Activated CD4-positive, alpha-beta memory T cell treated with anti-CD3 and anti-CD28 coated beads, Interleukin-2, amount 10 ng/mL, durations not matched to agents 7 days and 5 days (primary cell): ENCODE results near the gene STEEP1. TPM values are rescaled to one million over a fixed set of nuclear protein-coding genes. Genes with fewer than 3 reads are reported as not detected.
"Not testable (repeated sequence)": the region's sequence is repeated elsewhere in the genome, so short reads cannot be mapped to it uniquely, and the experiment has no call there.

ENCODE experiments used
- CTCF ChIA-PET: fragments of 350-600 bp; sonication (Branson Sonifier 250); formaldehyde crosslinking; loops from one replicate; lab custom pipeline; 2021; ENCODE audit warnings: antibody characterized with exemption, inconsistent platforms; lab: Charles Lee
- POLR2A ChIA-PET: fragments of 350-600 bp; sonication (Branson Sonifier 250); formaldehyde crosslinking; loops from one replicate; lab custom pipeline; 2021; ENCODE audit warnings: antibody characterized with exemption; lab: Charles Lee
- DNase-seq: peaks from one replicate; pipeline ENCODE4 v3.0.0-alpha.2; 2020
- H3K27ac Mint-ChIP-seq: one replicate; pipeline ENCODE4 v1.8.0; 2021; ENCODE audit warnings: mild to moderate bottlenecking, mixed read lengths
- H3K27me3 Mint-ChIP-seq: one replicate; pipeline ENCODE4 v1.8.0; 2021; ENCODE audit warnings: mixed read lengths
- H3K36me3 Mint-ChIP-seq: one replicate; pipeline ENCODE4 v1.8.0; 2021; ENCODE audit warnings: low read depth, mixed read lengths
- H3K4me1 Mint-ChIP-seq: one replicate; pipeline ENCODE4 v1.8.0; 2021; ENCODE audit warnings: mixed read lengths
- H3K4me3 Mint-ChIP-seq: one replicate; pipeline ENCODE4 v1.8.0; 2021; ENCODE audit warnings: mild to moderate bottlenecking, mixed read lengths
- H3K9me3 Mint-ChIP-seq: one replicate; pipeline ENCODE4 v1.8.0; 2021; ENCODE audit warnings: mixed read lengths
- total RNA-seq, 2 experiments: library from RNA; stranded (reverse); gene quantifications; one replicate each; pipeline ENCODE4 v1.2.3, GENCODE V29; 2021

Gene STEEP1
- total RNA-seq, 2 experiments from 2014 or later: 17.7 to 17.9 TPM

- Mint-ChIP-seq H3K4me3 (no peak overlapping the region), H3K27me3 (no peaks in the 10 kb centered on the region), H3K4me1 (peaks cover 14% of the 10 kb centered on the region), H3K9me3 (no peaks in the 10 kb centered on the region), H3K27ac (no peak overlapping the region), H3K36me3 (no peaks in the 10 kb centered on the region)
- no peak for DNase-seq
- ChIA-PET POLR2A (interaction anchor here (1.6 kb wide), 1 partner anchor 1001 kb away, joined by 3 read pairs; the partner anchor contains the start of gene DOCK11), CTCF (interaction anchor here (1.7 to 2.6 kb wide), 2 partner anchors 13 kb away, joined by 7 to 12 read pairs; no protein-coding TSS in a partner anchor)
Observed at GRCh38 chrX:119495734-119496726, 69.2 kb downstream of the STEEP1 start.

- H3K9me3 Mint-ChIP-seq, H3K27ac Mint-ChIP-seq, H3K4me3 Mint-ChIP-seq, H3K36me3 Mint-ChIP-seq, POLR2A ChIA-PET, DNase-seq, H3K27me3 Mint-ChIP-seq: not testable (repeated sequence)
- peaks cover 14% of the 10 kb centered on the region for H3K4me1 Mint-ChIP-seq
- CTCF ChIA-PET: interaction anchor here (0.9 to 2.6 kb wide), 3 partner anchors 9 to 298 kb away, joined by 3 to 12 read pairs (median 3); partner anchors contain the start of gene RPL39
Observed at GRCh38 chrX:119493851-119494495, 71.2 kb downstream of the STEEP1 start.

- POLR2A ChIA-PET: no interaction called here
Observed at GRCh38 chrX:119492463-119492862, 72.7 kb downstream of the STEEP1 start.

GRCh38 chrX:119489212-119490074, 75.8 kb downstream of the STEEP1 start:
- Mint-ChIP-seq H3K4me3 (no peak overlapping the region), H3K9me3 (no peaks in the 10 kb centered on the region), H3K27ac (no peak overlapping the region), H3K27me3 (peaks cover 3% of the 10 kb centered on the region), H3K36me3 (no peaks in the 10 kb centered on the region), H3K4me1 (peaks cover 3% of the 10 kb centered on the region)
- ChIA-PET POLR2A (interaction anchor here (0.6 to 1.3 kb wide), 3 partner anchors 14 to 75 kb away, joined by 3 to 5 read pairs (median 4); partner anchors contain the start of genes SLC25A5 and STEEP1), CTCF (interaction anchor here (0.6 to 2.2 kb wide), 4 partner anchors 16 to 47 kb away, joined by 3 to 5 read pairs (median 4); partner anchors contain the start of gene SLC25A5)
- no peak for DNase-seq

More at GRCh38 chrX:119492463-119492862, 72.7 kb downstream of the STEEP1 start:
- CTCF ChIA-PET: interaction anchor here (1.4 to 1.6 kb wide), 2 partner anchors 10 to 24 kb away, joined by 3 to 10 read pairs; no protein-coding TSS in a partner anchor
- Mint-ChIP-seq H3K4me1 (peaks cover 17% of the 10 kb centered on the region), H3K27ac (no peak overlapping the region), H3K4me3 (no peak overlapping the region), H3K9me3 (no peaks in the 10 kb centered on the region), H3K36me3 (no peaks in the 10 kb centered on the region), H3K27me3 (no peaks in the 10 kb centered on the region)
- no peak for DNase-seq

GRCh38 chrX:119488749-119489148, 76.5 kb downstream of the STEEP1 start:
- H3K9me3 Mint-ChIP-seq: no peaks in the 10 kb centered on the region
- DNase-seq: peak; percentile 32
- H3K36me3 Mint-ChIP-seq: no peaks in the 10 kb centered on the region
- ChIA-PET POLR2A (interaction anchor here (0.6 to 1.3 kb wide), 3 partner anchors 15 to 76 kb away, joined by 3 to 5 read pairs (median 4); partner anchors contain the start of genes SLC25A5 and STEEP1), CTCF (interaction anchor here (1.7 to 2.2 kb wide), 2 partner anchors 20 to 24 kb away, joined by 5 read pairs; partner anchors contain the start of gene SLC25A5)
- peaks cover 3% of the 10 kb centered on the region for H3K4me1 Mint-ChIP-seq
- H3K4me3 Mint-ChIP-seq: no peak overlapping the region
- H3K27ac Mint-ChIP-seq: no peak overlapping the region
- peaks cover 3% of the 10 kb centered on the region for H3K27me3 Mint-ChIP-seq

Other genes starting within 250 kb of the STEEP1 start
- gene SLC25A43, start 166.1 kb downstream of the STEEP1 start, total RNA-seq: 1 to 10 TPM; 5.2 to 5.9 TPM
- gene SLC25A5, start 97.0 kb downstream of the STEEP1 start, total RNA-seq: 100 to 1,000 TPM; 403 TPM
- gene UBE2A, start 9.2 kb upstream of the STEEP1 start, total RNA-seq: 10 to 100 TPM; 76.2 to 79.6 TPM
- gene NKRF, start 41.0 kb upstream of the STEEP1 start, total RNA-seq: 10 to 100 TPM; 13.8 to 14.7 TPM
- gene SEPTIN6, start 127.8 kb upstream of the STEEP1 start, total RNA-seq: 100 to 1,000 TPM; 214 to 219 TPM
- 1 to 10 TPM; 1.9 TPM for gene SOWAHD, start 193.2 kb upstream of the STEEP1 start, total RNA-seq
- 1,000 to 10,000 TPM; 2,056 to 2,070 TPM for gene RPL39, start 226.2 kb upstream of the STEEP1 start, total RNA-seq